Lower lobe of right lung (tissue), 2 donors: Measurements from ENCODE around the gene HSPE1. TPM values are rescaled to one million over a fixed set of nuclear protein-coding genes. Genes with fewer than 3 reads are reported as not detected.
"Not testable (repeated sequence)": the region's sequence is repeated elsewhere in the genome, so short reads cannot be mapped to it uniquely, and the experiment has no call there.

Experiments
- ATAC-seq, 2 donors: fragments of 200-7000 bp; cut with Tn5 transposase; one replicate each; pipeline ENCODE4 v1.9.1; 2020 to 2022; ENCODE audit warnings: mild to moderate bottlenecking in 2 of 2, moderate library complexity in 2 of 2
- DNase-seq: peaks from one replicate; pipeline ENCODE4 v3.0.0-alpha.2; 2020
- H3K27ac ChIP-seq: fragments of 200-600 bp; one replicate; pipeline ENCODE4 v1.8.0; 2022
- H3K27me3 ChIP-seq: fragments of 200-600 bp; one replicate; pipeline ENCODE4 v1.8.0; 2022; ENCODE audit warnings: low read depth
- H3K36me3 ChIP-seq: fragments of 200-600 bp; one replicate; pipeline ENCODE4 v1.8.0; 2022; ENCODE audit warnings: mild to moderate bottlenecking
- H3K4me1 ChIP-seq: fragments of 200-600 bp; one replicate; pipeline ENCODE4 v1.8.0; 2022
- H3K4me3 ChIP-seq: fragments of 200-600 bp; one replicate; pipeline ENCODE4 v1.8.0; 2022; ENCODE audit warnings: mild to moderate bottlenecking
- H3K9me3 ChIP-seq: fragments of 200-600 bp; one replicate; pipeline ENCODE4 v1.8.0; 2022
- intact Hi-C: fragments of 100-400 bp; cut with DNase I; formaldehyde crosslinking; loops from one replicate; pipeline ENCODE4 v1.11.0; 2022
- total RNA-seq: library from RNA; stranded (reverse); fragmentation: NEBNext Ultra II Directional; extraction: Animal tissue kit (Norgen Biotek cat#: 25700); gene quantifications from one replicate; pipeline ENCODE4 v1.2.1, GENCODE V29; 2021
- TF ChIP-seq, protein P1 (sequence below): fragments of 200-600 bp; IDR thresholded peaks from one replicate; pipeline ENCODE4 v1.8.0; 2022; ENCODE audit warnings: antibody characterized with exemption, mild to moderate bottlenecking
- donor health status: DM: no; HTN: yes; CAD: no; lungs with severe emphysema.

Gene HSPE1
- total RNA-seq, 1 donor from 2014 or later, result 65.3 TPM

- intact Hi-C loops, result no loop called here
- TF ChIP-seq, protein P1, sequence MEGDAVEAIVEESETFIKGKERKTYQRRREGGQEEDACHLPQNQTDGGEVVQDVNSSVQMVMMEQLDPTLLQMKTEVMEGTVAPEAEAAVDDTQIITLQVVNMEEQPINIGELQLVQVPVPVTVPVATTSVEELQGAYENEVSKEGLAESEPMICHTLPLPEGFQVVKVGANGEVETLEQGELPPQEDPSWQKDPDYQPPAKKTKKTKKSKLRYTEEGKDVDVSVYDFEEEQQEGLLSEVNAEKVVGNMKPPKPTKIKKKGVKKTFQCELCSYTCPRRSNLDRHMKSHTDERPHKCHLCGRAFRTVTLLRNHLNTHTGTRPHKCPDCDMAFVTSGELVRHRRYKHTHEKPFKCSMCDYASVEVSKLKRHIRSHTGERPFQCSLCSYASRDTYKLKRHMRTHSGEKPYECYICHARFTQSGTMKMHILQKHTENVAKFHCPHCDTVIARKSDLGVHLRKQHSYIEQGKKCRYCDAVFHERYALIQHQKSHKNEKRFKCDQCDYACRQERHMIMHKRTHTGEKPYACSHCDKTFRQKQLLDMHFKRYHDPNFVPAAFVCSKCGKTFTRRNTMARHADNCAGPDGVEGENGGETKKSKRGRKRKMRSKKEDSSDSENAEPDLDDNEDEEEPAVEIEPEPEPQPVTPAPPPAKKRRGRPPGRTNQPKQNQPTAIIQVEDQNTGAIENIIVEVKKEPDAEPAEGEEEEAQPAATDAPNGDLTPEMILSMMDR, result no peak
- no peaks in the 10 kb centered on the region for H3K4me1 ChIP-seq
- no peaks in the 10 kb centered on the region for H3K9me3 ChIP-seq
- H3K36me3 ChIP-seq, result peaks cover 85% of the 10 kb centered on the region
- H3K4me3 ChIP-seq, result no peak overlapping the region
- ATAC-seq (no peak), DNase-seq (no peak)
- no peaks in the 10 kb centered on the region for H3K27me3 ChIP-seq
- H3K27ac ChIP-seq, result no peak overlapping the region
Measured at GRCh38 chr2:197547163-197547900, 47.2 kb downstream of the HSPE1 start.

DNA sequence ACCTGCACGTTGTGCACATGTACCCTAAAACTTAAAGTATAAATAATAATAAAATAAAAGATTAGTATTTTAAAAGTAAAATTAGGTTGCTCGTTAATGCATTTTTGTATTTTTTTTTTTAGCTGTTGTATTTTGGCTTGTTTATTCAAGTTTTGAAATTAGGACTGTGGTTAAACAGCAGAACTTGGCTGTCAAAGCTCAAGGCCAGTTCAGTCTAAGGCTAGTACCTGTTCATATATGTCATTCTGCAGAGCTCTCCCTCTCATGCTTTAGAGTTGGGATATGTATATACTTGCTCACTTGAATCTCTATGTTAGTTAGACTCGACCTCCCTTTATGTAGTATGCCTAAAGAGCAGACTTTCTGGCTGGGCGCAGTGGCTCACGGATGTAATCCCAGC is 48.4 kb downstream of the HSPE1 start:
- no peak for ATAC-seq
- no peaks in the 10 kb centered on the region for H3K9me3 ChIP-seq
- no peaks in the 10 kb centered on the region for H3K27me3 ChIP-seq
- peaks cover 82% of the 10 kb centered on the region for H3K36me3 ChIP-seq
- no peak overlapping the region for H3K4me3 ChIP-seq
- no peak for DNase-seq
- no peaks in the 10 kb centered on the region for H3K4me1 ChIP-seq
- no peak overlapping the region for H3K27ac ChIP-seq
- TF ChIP-seq, protein P1, result no peak
- intact Hi-C loops, result no loop called here

GRCh38 chr2:197551260-197551659 is 51.1 kb downstream of the HSPE1 start:
- intact Hi-C loops, H3K9me3 ChIP-seq, H3K4me3 ChIP-seq, H3K27ac ChIP-seq, ATAC-seq, H3K27me3 ChIP-seq, H3K4me1 ChIP-seq, DNase-seq: not testable (repeated sequence)
- H3K36me3 ChIP-seq, result peaks cover 76% of the 10 kb centered on the region

Other genes with a start within 250 kb of the HSPE1 start
- 58.7 TPM for gene ANKRD44, start 189.6 kb upstream of the HSPE1 start, total RNA-seq
- gene SF3B1, start 65.4 kb upstream of the HSPE1 start, total RNA-seq, result 230 TPM
- 24.3 TPM for gene COQ10B, start 46.8 kb upstream of the HSPE1 start, total RNA-seq
- gene HSPD1, start 539 bp upstream of the HSPE1 start, total RNA-seq, result 150 TPM
- 21.3 TPM for gene MOB4, start 15.7 kb downstream of the HSPE1 start, total RNA-seq
- gene RFTN2, start 175.2 kb downstream of the HSPE1 start, total RNA-seq, result 4.3 TPM
- gene MARS2, start 205.0 kb downstream of the HSPE1 start, total RNA-seq, result 5.0 TPM